ENCODE measurements around the gene SMIM17. TPM values are rescaled to one million over a fixed set of nuclear protein-coding genes. Genes with fewer than 3 reads are reported as not detected.

The SMIM17 gene
- total and polyA plus RNA-seq, 2 of the 13 experiments (the other 11 are each of a cell fraction or from before 2014, with no cell fraction given) = 0.21 to 0.53 TPM

- TF ChIP-seq SAP130 (CRISPR knock-in tag; IDR thresholded peaks at IDR 0.05; ENCODE audit: low read depth) (0 out of 2 replicates have a peak, but pooled peaks have one; percentile 13), FOSL2 (CRISPR knock-in tag; IDR thresholded peaks at IDR 0.05) (peak; percentile 65), PCBP2 (optimal IDR thresholded peaks at IDR 0.05; ENCODE audit: low read depth, low read length, poor library complexity, severe bottlenecking) (no peak)
- DNase-seq (ENCODE audit: low spot score) = no peak
- Histone ChIP-seq H3K9ac (ENCODE audit: insufficient read depth, low read depth, low read length) (no peak overlapping the region), H4K20me1 (ENCODE audit: insufficient read depth, low read length) (no peaks in the 10 kb centered on the region), H3K27me3 (ENCODE audit: control insufficient read depth in 1 of 2, insufficient read depth in 2 of 2, low read length in 2 of 2) (no peaks in the 10 kb centered on the region), H3K36me3 (replicated peaks in 1 of 2; ENCODE audit: control insufficient read depth in 1 of 2, insufficient read depth in 2 of 2, low read length in 2 of 2) (no peaks in the 10 kb centered on the region), H2AFZ (ENCODE audit: low read length) (no peak overlapping the region), H3K79me2 (ENCODE audit: insufficient read depth, low read length) (no peaks in the 10 kb centered on the region), H3K4me3 (replicated peaks in 1 of 3; ENCODE audit: insufficient read depth in 1 of 3, low read depth in 2 of 3, low read length in 3 of 3) (no peak overlapping the region), H3K4me2 (ENCODE audit: low read depth, low read length) (no peak overlapping the region), H3K4me1 (ENCODE audit: insufficient read depth, low read length) (no peaks in the 10 kb centered on the region), H3K9me3 (ENCODE audit: low read length) (peaks cover 3% of the 10 kb centered on the region; the same call in 1 of the 2 replicates), H3K27ac (ENCODE audit: extremely low read length, insufficient read depth, low read length) (no peak overlapping the region)
- no peak for ATAC-seq
- 2% methylated on average over 8 of the region's 8 CpGs for WGBS (ENCODE audit: low lambda C conversion rate)
- no TSS peak for BruUV-seq (replicated peaks)
- intact Hi-C loops (cut with micrococcal nuclease; ENCODE audit: unreplicated experiment) = no loop called here
- in situ Hi-C loops (cut with HindIII; ENCODE audit: extremely low pct_ligation_motif_present, low pct_unique_long_range_greater_than_20kb) = no loop called here
- CTCF ChIA-PET (ENCODE audit: low intra/inter-chr PET ratio, low total read pairs) = interaction anchor here (0.6 kb wide), 1 partner anchor 34 kb away, joined by 3 read pairs; no protein-coding TSS in a partner anchor
- no peak for FAIRE-seq
- POLR2A ChIA-PET = no interaction called here
Observed at GRCh38 chr19:56692206-56692895, 49.4 kb downstream of the SMIM17 start.

- Histone ChIP-seq H2AFZ (ENCODE audit: low read length) (no peak overlapping the region), H3K9ac (ENCODE audit: insufficient read depth, low read depth, low read length) (no peak overlapping the region), H3K27me3 (ENCODE audit: control insufficient read depth in 1 of 2, insufficient read depth in 2 of 2, low read length in 2 of 2) (no peaks in the 10 kb centered on the region), H3K36me3 (replicated peaks in 1 of 2; ENCODE audit: control insufficient read depth in 1 of 2, insufficient read depth in 2 of 2, low read length in 2 of 2) (no peaks in the 10 kb centered on the region), H4K20me1 (ENCODE audit: insufficient read depth, low read length) (no peaks in the 10 kb centered on the region), H3K4me3 (replicated peaks in 1 of 3; ENCODE audit: insufficient read depth in 1 of 3, low read depth in 2 of 3, low read length in 3 of 3) (no peak overlapping the region), H3K9me3 (ENCODE audit: low read length) (peaks cover 19% of the 10 kb centered on the region), H3K4me2 (ENCODE audit: low read depth, low read length) (no peak overlapping the region), H3K79me2 (ENCODE audit: insufficient read depth, low read length) (no peaks in the 10 kb centered on the region), H3K4me1 (ENCODE audit: insufficient read depth, low read length) (no peaks in the 10 kb centered on the region), H3K27ac (ENCODE audit: extremely low read length, insufficient read depth, low read length) (no peak overlapping the region)
- ATAC-seq (no peak), DNase-seq (ENCODE audit: low spot score) (no peak), FAIRE-seq (no peak)
- WGBS (ENCODE audit: low lambda C conversion rate) = 0% methylated on average over 3 of the region's 3 CpGs
- in situ Hi-C loops (cut with HindIII; ENCODE audit: extremely low pct_ligation_motif_present, low pct_unique_long_range_greater_than_20kb) (no loop called here), intact Hi-C loops (cut with micrococcal nuclease; ENCODE audit: unreplicated experiment) (no loop called here)
- ChIA-PET POLR2A (no interaction called here), CTCF (ENCODE audit: low intra/inter-chr PET ratio, low total read pairs) (no interaction called here)
- BruUV-seq (replicated peaks) = no TSS peak
- TF ChIP-seq XBP1 (CRISPR knock-in tag; IDR thresholded peaks at IDR 0.05) = no peak
- TF ChIP-seq ZNF446 (CRISPR knock-in tag; IDR thresholded peaks at IDR 0.05) = no peak
- TF ChIP-seq ZNF770 (CRISPR knock-in tag; IDR thresholded peaks at IDR 0.05) = no peak
- no peak for TF ChIP-seq SMAD9 (CRISPR knock-in tag; IDR thresholded peaks at IDR 0.05)
- no peak for TF ChIP-seq ZNF143 (CRISPR knock-in tag; IDR thresholded peaks at IDR 0.05)
- TF ChIP-seq SRSF1 (optimal IDR thresholded peaks at IDR 0.05; ENCODE audit: low read depth, low read length) = no peak
- no peak for TF ChIP-seq CTCF (CRISPR knock-in tag; IDR thresholded peaks at IDR 0.05)
- TF ChIP-seq GLI4 (CRISPR knock-in tag; IDR thresholded peaks at IDR 0.05; ENCODE audit: borderline replicate concordance) = no peak
- TF ChIP-seq TEAD2 (CRISPR knock-in tag; IDR thresholded peaks at IDR 0.05) = no peak
- TF ChIP-seq ZFP36L2 (CRISPR knock-in tag; IDR thresholded peaks at IDR 0.05) = no peak
- no peak for TF ChIP-seq HDAC2 (CRISPR knock-in tag; IDR thresholded peaks at IDR 0.05)
- TF ChIP-seq SNRNP70 (IDR thresholded peaks at IDR 0.05; ENCODE audit: low read depth, low read length) = no peak
Observed at GRCh38 chr19:56699552-56699951, 56.6 kb downstream of the SMIM17 start.

All from HepG2 (cell line).